Sigmoid colon (tissue), 4 donors: ENCODE results near the gene PCDHB5.
"Not testable (repeated sequence)": the region's sequence is repeated elsewhere in the genome, so short reads cannot be mapped to it uniquely, and the experiment has no call there.

Source experiments
- CTCF ChIP-seq, 4 experiments: fragments of 450-650 bp in 3 of 4; fragments of 200-600 bp in 1 of 4; IDR thresholded peaks; one replicate each; pipeline ENCODE4 v1.5.1; 2016 to 2019; ENCODE audit warnings: antibody characterized with exemption in 4 of 4, mild to moderate bottlenecking in 3 of 4, moderate library complexity in 2 of 4
- EP300 ChIP-seq, 4 donors: sonication (generic); formaldehyde crosslinking; IDR thresholded peaks; one replicate each; pipeline ENCODE4 v1.6.1; 2017; ENCODE audit warnings: antibody characterized with exemption in 4 of 4
- POLR2A ChIP-seq, 2 donors: fragments of 450-650 bp; IDR thresholded peaks; one replicate each; pipeline ENCODE4 v1.6.1; 2016; ENCODE audit warnings: antibody characterized with exemption in 2 of 2, mild to moderate bottlenecking in 2 of 2, moderate library complexity in 2 of 2
- POLR2AphosphoS5 ChIP-seq, 4 donors: sonication (generic); formaldehyde crosslinking; IDR thresholded peaks; one replicate each; pipeline ENCODE4 v1.6.1; 2017; ENCODE audit warnings: antibody characterized with exemption in 4 of 4

- not testable (repeated sequence) for TF ChIP-seq POLR2AphosphoS5, CTCF, EP300, POLR2A (IDR thresholded peaks at IDR 0.05)
These were observed 2.3 kb downstream of the PCDHB5 start for GRCh38 chr5:141137346-141137745.
